GM18951 (cell line): ENCODE measurements around the gene BBS5.
"Not testable (repeated sequence)": the region's sequence is repeated elsewhere in the genome, so short reads cannot be mapped to it uniquely, and the experiment has no call there.

Experiments used
- POLR2A ChIP-seq: IDR thresholded peaks from 4 replicates; pipeline ENCODE4 v1.6.1; 2011; ENCODE audit warnings: mild to moderate bottlenecking; ENCODE audit not compliant: insufficient read length, insufficient read depth; ENCODE audit errors: extremely low read depth
- in situ Hi-C: fragments of 300-500 bp; cut with MboI; formaldehyde crosslinking; loops from one replicate; pipeline ENCODE4 v1.12.0; 2022; ENCODE audit warnings: low sequenced_read_pairs, mixed read lengths, inconsistent platforms; ENCODE audit not compliant: unreplicated experiment

The BBS5 gene

GRCh38 chr2:169479257-169480078 lies at the start of gene BBS5:
BBS5 (plus strand) TSS chr2:169479494; CDS start chr2:169479554, 60 bp downstream.
- TF ChIP-seq POLR2A = peak; percentile 28
- in situ Hi-C loops = no loop called here

DNA sequence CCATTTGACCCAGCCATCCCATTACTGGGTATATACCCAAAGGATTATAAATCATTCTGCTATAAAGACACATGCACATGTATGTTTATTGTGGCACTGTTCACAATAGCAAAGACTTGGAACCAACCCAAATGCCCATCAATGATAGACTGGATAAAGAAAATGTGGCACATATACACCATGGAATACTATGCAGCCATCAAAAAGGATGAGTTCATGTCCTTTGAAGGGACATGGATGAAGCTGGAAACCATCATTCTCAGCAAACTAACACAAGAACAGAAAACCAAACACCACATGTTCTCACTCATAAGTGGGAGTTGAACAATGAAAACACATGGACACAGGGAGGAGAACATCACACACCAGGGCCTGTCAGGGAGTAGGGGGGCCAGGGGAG lies 47.5 kb upstream of the BBS5 start:
- in situ Hi-C loops = not testable (repeated sequence)

- in situ Hi-C loops = not testable (repeated sequence)
Measured at GRCh38 chr2:169434236-169434635, 45.1 kb upstream of the BBS5 start.

DNA sequence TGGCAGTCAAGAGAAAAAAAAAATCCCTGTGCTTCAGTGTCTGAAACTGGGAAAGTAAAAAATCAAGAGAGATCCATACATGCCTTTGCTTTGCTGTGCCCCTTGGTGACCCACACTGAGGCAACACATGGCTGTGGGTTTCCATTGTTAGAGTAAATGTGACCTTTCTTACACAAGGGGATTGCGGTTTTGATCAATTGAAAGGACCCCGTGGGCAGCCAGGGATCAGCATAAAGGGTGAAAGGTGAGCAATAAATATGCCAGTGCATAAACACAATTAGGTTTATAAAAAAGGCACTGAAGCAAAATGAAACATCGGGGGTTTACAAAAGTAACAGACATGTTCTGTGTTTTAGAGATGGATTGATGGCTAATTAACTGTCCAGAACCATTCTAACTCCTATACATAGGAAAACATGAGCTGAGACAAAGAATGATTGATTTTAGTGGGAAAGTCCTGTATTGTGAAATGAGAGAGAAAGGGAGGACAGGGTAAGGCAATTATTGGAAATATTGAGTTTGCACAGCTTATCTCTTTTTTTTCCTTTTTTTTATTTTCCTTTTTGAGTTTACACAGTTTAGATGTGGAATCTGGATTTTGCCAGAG lies 40.7 kb upstream of the BBS5 start:
- in situ Hi-C loops = no loop called here
- TF ChIP-seq POLR2A = no peak

DNA sequence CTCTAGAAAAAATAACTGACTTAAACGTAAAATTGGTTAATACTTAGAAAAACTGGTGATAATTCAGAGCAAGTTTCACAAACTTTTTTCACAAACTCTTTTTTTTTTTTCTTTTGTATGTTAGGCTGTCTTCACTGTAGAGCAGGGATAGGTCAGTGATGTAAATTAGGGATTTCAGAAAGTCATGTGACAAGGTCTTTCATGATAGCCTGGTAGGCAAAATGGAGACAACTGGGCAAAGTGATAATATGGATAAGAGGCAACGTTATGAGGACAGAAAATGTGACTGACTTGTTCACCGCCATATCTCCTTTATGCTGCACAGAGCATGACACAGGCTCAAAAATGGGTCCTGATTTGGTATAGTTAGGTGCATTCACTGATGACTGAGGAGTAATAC lies 39.4 kb upstream of the BBS5 start:
- TF ChIP-seq POLR2A = no peak
- in situ Hi-C loops = no loop called here

DNA sequence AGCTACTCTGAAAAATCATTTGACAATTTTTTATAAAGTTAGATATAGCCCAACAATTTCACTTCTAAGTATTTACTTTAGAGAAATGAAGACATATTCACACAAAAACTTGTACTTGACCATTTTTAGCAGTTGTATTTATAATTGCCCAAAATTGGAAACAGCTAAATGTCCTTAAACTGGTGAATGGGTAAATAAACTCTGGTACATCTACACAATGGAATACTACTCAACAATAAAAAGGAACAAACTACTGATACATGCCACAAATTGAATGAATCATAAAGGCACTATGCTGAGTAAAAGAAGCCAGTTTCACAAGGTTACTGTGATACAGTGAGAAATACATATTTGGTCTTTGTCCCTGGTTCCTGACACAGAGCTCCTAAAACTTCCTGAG lies 32.8 kb upstream of the BBS5 start:
- in situ Hi-C loops = no loop called here
- TF ChIP-seq POLR2A = no peak

- in situ Hi-C loops = no loop called here
- TF ChIP-seq POLR2A = no peak
Measured at GRCh38 chr2:169448316-169448715, 31.0 kb upstream of the BBS5 start.

DNA sequence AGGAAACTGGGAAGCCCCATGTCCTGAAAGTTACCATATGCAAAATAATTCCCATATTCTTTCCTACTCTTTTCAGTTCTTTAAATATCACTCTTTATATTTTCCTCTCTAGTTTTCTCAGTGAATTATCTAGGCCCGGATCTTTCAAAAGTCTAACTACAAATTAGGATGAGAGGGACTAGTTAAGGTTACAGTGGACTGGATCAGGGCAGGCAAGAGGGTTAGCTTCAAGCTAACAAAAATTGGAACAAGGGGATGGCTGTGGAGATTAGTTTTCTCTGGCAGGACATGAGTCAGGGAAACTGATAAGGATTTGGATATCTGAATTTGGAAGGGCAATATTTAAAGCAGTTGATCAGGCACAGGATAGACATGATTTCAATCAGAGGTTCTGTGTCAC lies 30.4 kb upstream of the BBS5 start:
- TF ChIP-seq POLR2A = no peak
- in situ Hi-C loops = no loop called here

DNA sequence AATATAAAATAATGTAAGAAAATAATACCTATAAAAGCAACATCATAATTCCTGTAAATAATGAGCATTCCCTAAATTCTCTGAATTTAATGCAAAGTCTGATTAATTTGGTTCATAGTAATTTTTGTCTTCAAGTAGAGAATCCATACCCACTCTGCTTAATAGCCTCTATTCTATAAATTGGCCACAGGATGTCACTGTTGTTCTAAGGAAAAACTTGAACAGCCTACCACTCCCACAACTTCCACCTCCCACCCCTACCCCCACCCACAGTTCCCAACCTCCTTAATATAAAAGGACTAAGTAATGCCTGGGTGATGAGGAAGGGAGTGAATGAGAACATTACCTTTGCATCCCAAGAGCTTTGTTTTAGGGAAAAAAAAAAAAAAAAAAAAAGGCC lies 27.2 kb upstream of the BBS5 start:
- in situ Hi-C loops = no loop called here
- no peak for TF ChIP-seq POLR2A

DNA sequence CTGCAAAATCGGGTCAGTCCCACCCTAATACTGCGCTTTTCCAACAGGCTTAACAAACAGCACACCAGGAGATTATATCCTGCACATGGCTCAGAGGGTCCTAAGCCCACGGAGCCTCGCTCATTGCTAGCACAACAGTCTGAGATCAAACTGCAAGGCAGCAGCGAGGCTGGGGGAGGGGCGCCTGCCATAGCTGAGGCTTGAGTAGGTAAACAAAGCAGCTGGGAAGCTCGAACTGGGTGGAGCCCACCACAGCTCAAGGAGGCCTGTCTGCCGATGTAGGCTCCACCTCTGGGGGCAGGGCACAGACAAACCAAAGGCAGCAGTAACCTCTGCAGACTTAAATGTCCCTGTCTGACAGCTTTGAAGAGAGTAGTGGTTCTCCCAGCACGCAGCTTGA lies 26.2 kb upstream of the BBS5 start:
- in situ Hi-C loops = not testable (repeated sequence)

DNA sequence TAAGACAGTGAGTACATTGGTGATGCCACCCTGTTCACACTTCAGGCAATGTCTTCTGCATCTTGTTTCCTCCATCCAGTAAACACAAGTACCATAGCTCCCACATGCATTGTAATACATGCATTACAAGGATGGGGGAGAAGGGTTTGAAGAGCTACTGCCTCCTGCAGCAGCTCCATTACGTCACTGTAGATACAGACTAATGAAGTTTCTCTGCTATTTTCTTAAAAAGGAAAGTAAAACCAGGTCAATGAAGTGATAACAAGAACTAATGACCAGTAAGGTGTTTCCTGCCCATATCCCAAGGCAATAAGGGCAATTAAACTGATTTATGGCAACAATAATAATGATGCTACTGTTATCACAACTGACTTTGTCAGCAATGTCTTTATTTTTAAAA lies 18.2 kb upstream of the BBS5 start:
- in situ Hi-C loops = no loop called here
- no peak for TF ChIP-seq POLR2A

GRCh38 chr2:169462896-169463695 lies 16.2 kb upstream of the BBS5 start:
- no peak for TF ChIP-seq POLR2A
- in situ Hi-C loops = no loop called here

DNA sequence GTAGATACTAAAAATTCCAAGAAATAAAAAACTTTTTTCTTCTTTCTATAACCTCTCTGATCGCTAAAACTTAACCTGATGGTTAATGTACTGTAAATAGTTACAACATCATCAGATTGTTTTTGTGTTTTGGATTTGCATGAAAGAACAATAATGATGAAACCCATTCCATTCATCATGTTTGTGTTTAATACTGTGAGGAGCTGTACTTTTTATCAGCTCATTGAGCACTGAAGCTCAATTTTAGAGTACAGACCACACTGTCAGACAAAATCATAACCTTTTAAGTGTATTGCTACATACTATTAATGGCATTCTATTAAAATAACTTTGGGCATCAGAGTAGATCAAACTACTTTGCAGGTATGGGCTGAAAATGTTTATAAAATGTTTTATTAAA lies 14.8 kb upstream of the BBS5 start:
- in situ Hi-C loops = no loop called here
- no peak for TF ChIP-seq POLR2A

DNA sequence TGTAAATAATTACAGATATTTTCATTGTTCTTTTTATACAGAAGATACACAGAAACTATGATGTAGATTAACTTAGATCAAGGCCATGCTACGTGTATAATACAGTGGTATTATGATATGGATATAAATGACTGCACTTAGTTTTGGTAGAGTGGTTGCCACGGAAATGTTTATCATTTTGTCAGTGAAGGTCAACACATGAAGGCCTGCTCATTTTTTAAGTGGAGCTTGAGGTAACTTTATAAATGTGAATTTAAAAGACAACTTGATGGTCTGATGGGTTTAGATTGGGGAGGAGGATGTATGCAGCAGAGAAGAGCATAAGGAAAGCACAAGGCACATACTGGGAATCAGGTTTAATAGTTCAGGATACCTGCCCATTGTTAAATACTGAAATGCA lies 14.4 kb upstream of the BBS5 start:
- in situ Hi-C loops = no loop called here
- no peak for TF ChIP-seq POLR2A
